CD4-positive, alpha-beta T cell treated with Interferon alpha-2 for 1 hour (primary cell): ENCODE measurements around the gene KLHL5.
"Not testable (repeated sequence)": the region's sequence is repeated elsewhere in the genome, so short reads cannot be mapped to it uniquely, and the experiment has no call there.

Experiments
- DNase-seq, 2 donors: peaks; one replicate each; pipeline ENCODE4 v3.0.0-alpha.2; 2020 to 2022

The KLHL5 gene, protein sequence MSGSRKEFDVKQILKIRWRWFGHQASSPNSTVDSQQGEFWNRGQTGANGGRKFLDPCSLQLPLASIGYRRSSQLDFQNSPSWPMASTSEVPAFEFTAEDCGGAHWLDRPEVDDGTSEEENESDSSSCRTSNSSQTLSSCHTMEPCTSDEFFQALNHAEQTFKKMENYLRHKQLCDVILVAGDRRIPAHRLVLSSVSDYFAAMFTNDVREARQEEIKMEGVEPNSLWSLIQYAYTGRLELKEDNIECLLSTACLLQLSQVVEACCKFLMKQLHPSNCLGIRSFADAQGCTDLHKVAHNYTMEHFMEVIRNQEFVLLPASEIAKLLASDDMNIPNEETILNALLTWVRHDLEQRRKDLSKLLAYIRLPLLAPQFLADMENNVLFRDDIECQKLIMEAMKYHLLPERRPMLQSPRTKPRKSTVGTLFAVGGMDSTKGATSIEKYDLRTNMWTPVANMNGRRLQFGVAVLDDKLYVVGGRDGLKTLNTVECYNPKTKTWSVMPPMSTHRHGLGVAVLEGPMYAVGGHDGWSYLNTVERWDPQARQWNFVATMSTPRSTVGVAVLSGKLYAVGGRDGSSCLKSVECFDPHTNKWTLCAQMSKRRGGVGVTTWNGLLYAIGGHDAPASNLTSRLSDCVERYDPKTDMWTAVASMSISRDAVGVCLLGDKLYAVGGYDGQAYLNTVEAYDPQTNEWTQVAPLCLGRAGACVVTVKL

DNA sequence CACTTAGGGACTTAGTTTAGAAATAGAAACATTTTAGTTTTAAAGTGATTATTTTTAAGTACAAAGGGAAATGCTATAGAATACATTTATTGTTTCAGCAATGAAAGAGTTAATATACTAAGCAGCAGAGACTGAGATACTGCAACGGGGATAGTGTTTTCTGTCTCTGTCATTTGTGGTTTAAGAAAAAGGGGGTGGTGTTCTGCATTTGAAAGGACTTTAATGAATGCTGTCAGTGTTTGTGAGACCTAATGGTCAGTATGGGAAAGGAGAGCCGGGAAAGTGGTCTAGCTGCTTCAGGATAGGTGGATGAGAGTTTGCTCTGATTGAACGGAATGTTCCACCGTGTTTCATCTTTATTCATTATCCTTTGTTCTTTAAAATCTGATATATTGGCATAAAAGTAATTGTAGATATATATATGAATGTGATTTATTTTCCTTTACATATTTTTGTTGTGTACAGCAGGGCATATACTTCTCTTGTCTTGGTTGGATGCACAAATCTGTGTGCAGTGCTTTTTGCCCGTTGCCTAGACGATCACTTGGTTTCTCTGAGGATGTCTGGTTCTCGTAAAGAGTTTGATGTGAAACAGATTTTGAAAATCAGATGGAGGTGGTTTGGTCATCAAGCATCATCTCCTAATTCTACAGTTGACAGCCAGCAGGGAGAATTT lies at the start of gene KLHL5:
Gene KLHL5, plus strand, starts transcription at position 139 of the 676 bp plus-strand sequence. Its CDS starts 421 bp downstream, at position 560.
- DNase-seq: no peak

DNA sequence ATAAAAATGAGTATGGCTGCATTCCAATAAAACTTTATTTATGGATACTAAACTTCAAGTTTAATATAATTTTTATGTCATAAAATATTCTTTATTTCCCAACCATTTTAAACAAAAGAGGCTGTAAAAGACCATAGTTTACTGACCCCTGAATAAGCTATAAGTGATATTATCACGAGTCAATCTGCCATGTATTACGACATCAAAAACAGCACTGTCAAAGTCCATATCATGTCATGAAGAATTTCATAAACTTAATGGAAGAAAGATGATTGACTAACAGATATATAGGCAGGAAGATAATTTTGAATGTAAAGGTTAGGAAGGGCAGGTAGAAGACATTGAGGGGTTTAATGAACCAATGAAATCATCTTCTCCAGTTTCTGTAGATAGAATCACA lies 48.0 kb upstream of the KLHL5 start:
- DNase-seq: no peak

DNA sequence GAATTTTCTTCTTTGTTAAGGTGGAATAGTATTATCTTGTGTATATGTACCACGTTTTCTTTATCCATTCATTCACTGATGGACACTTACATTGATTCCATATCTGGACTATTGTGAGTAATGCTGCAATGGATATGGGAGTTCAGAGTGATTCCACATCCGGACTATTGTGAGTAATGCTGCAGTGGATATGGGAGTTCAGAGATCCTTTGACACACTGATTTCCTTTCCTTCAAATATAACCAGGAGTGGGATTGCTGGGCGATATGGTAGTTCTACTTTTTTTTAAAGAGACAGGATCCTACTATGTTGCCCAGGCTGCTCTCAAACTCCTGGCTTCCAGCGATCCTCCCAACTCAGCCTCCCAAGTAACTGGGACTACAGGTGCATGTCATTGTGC lies 41.9 kb upstream of the KLHL5 start:
- DNase-seq: no peak

DNA sequence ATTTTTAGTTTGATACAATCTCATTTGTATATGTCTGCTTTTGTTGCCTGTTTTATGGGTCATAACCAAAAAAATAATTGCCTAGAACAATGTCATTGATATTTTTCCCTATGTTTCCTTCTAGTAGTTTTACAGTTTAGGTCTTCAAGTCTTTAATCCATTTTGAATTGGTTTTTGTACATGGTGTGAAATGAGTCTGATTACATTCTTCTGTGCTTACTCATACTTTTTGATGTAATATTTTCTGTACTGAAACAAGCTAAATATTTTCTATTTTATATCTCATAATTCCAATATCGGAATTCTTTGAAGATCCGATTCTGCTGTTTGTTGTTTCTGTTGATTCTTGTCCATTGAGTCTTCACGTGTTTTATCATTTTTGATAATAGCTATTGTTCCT lies 40.4 kb upstream of the KLHL5 start:
- no peak for DNase-seq

DNA sequence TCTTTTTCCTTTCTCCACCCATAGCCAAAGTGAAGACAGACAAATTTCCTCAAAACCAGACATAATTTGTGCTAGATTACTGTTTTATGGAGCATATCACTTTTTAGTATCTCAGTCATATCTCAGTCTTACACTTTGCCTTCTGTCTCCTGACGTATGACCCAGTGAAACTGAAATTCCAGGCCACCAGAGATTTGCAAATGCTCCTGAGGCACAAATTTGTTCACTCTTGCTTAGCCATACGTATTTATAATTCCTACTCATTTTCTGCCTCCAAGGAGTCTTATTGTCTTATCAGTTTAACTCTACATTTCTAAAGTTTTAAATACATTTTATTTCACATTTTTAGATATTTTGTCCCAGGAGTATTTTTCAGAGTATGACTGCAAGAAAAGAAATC lies 39.8 kb upstream of the KLHL5 start:
- DNase-seq: no peak

DNA sequence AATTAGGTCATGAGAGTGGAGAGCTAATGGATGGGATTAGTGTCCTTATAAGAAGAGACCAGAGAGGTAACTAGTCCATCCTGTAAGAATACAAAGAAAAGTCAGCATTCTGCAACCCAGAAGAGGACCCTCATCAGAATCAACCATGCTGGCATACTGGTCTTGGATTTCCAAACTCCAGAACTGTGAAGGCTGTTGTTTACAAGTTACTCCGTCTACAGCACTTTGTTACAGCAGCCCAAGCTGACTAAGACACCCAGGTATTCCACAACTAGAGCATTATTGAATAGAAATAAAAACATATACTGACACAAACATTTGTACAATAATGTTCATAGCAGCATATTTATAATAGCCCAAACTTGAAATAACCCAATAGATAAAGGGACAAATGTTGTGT lies 39.0 kb upstream of the KLHL5 start:
- DNase-seq: no peak

DNA sequence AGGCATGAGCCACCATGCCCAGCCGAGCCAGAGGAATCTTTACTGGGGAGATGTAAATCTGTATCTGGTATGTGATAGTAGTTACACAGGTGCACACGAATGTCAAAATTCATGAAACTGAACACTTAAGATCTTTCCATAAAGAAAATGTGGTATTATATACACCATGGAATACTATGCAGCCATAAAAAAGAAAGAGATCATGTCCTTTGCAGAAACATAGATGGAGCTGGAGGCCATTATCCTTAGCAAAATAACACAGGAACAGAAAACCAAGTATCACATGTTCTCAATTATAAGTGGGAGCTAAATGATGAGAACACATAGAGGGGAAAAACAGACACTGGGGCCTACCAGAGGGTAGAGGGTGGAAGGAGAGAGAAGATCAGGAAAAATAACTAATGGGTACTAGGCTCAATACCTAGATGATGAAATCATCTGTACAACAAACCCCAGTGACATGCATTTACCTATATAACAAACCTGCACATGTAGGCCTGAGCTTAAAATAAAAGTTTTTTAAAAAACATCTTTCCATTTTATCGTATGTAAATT lies 37.6 kb upstream of the KLHL5 start:
- DNase-seq: no peak

DNA sequence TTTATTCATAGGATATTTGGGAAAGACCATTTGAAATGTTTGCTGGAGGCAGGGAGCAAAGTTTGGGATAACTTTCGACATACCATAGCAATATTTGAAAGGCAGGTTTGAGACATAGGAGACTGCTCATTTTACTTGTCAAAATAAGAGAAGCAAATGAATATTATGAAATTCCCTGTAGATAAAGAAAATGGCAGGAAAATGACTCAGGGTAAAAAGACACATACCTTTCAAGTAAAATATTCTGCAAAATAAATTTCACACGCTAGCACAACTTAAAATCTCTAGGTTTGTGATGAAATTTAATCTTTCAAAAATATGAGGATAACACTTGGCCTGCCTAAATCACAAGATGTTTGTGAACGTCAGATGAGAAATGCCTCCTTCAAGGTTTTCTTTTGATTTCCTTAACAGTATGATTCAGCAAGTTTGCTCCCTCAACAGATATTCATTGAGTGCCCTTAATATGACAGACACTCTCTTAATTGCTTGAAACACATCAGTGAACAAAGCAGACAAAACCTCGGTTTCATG lies 36.4 kb upstream of the KLHL5 start:
- no peak for DNase-seq

DNA sequence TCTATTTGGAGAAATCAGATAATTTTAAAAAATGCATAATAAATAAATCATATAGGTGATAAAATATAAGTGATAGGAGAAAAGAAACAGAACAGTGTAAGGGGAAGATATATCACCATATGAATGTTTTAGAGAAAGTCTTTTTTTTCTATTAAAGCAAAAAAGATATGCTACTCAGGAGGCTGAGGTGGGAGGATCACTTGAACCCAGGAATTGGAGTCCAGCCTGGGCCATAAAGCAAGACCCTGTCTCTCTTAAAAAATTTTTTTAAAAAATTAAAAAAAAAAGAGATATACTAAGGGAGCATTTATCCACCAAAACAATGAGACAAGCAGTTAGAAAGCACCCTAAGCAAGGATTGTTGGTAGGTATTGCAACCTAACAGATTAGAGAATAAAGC lies 35.9 kb upstream of the KLHL5 start:
- no peak for DNase-seq

DNA sequence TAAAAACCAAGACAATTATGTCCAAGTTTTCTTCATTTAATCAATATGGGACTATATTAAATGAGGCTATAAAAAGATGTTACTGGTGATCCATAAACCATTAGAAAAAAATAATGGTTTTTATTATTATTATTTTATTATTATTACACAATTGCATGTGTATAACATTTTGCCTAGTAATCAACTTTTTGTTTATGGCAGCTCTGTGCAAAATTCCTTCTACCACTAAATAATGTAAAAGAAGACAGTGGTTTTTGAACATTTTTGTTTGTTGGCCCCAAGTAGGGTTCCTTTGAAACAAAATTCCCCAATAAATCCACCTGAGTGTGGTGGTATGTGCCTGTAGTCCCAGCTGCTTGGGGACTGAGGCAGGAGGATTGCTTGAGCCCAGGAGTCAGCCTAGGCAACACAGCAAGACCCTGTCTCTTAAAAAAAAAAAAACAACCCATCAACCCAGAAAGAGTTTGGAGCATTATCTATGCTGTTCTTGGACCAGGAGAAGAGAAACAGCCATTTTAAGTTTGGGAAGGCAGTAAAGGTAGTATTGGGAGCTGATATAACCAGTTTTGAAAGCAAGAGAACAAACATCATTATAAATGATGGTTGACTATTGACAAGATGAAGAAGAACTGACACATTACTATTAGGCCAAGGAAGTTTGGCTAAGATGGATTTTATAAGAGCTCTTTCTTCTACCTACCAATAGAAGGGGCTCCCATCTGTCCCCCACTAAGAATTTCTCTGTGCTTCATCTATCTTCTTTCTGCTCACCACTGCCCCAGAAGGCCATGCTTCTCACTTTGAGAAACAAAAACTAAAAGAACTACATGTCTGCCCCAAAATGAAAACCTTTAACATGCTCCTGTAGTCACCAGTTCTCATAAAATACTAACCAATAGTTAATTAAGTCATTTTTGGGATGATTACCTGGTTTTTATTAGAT lies 32.0 kb upstream of the KLHL5 start:
- peak in 1 of 2 donors; percentile 59 for DNase-seq

DNA sequence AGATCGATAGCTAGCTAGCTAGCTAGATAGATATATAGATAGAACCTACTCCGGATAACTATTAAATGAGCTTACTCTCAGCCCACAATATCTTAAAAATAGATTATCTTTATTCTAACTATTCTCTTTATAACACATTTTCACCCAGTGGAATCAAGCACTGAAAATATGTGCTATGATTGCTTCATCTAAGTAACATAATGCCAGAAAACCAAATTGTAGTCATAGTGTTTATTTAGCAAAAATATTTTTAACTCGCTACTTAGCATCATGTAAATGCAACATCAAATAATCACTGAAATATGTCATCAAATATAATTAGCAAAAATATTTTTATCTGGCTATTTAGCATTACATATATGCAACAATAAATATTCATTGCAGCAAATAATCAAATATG lies 31.3 kb upstream of the KLHL5 start:
- DNase-seq: no peak

DNA sequence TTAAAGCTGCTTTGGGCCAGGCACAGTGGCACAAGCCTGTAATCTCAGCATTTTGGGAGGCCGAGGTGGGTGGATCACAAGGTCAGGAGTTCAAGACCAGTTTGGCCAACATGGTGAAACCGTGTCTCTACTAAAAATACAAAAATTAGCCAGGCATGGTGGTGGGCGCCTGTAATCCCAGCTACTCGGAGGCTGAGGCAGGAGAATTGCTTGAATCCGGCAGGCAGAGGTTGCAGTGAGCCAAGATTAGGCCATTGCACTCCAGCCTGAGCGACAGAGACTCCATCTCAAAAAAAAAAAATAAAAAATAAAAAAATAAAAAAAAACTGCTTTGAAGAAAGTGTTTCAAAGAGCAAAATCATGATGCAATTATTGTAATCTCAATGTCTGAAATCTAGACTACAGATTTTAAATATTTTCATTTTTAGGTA lies 30.4 kb upstream of the KLHL5 start:
- DNase-seq: not testable (repeated sequence)

DNA sequence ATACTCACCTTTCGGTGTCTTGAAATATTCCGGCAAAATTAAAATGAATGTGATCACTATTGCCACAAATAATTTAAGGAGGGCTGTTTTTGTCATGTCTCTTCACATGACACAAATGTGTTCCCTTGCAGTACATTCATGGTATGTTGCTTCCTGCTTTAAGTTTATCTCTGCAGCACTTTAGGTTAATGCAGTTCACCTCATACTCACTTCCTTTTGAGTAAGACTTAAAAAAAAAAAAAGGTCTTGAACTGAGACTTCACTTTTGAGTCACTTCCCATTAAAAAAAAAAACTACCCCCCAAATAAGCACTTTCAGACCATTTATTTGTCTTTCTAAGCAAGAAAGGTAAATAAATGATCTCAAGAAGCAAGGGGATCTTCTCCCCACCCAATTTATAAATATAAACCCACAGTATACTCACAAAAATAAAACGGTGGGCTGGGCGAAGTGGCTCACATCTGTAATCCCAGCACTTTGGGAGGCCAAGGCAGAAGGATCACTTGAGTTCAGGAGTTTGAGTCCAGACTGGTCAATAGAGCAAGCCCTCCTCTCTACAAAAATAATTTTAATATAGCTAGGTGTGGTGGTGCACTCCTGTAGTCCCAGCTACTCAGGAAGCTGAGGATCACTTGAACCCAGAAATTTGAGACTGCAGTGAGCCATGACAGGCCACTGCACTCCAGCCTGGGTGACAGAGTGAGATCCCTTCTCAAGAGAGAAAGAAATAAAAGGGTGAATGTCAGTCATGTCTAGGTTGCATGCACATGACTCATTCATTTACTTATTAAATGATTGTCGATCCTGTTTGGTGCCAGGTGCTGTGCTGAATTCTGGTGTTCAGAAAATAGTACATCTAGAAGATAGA lies 29.6 kb upstream of the KLHL5 start, which contains the start of gene TMEM156:
Gene TMEM156, minus strand, starts transcription at position 192 of the 868 bp plus-strand sequence. Its CDS starts 96 bp downstream, at position 96.
- DNase-seq: peak in 1 of 2 donors; percentile 80

DNA sequence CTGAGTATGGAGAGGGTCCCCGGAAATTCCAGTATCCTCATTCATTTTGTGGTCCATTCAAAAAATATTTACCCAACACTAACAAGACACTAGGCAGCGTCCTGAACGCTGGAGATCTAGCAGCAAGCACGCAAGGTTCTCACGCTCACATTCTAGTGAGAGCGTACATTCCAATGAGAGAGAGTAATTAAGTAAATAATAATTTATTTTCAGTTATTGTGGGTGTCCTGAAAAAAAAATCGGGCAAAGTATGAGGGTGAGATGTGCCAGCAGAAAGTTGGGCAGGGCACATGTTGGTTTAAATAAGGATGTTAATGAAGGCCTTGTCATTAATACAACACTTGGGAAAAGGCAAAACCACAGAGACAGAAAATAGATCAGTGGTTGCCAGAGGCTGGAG lies 25.9 kb upstream of the KLHL5 start:
- DNase-seq: no peak

DNA sequence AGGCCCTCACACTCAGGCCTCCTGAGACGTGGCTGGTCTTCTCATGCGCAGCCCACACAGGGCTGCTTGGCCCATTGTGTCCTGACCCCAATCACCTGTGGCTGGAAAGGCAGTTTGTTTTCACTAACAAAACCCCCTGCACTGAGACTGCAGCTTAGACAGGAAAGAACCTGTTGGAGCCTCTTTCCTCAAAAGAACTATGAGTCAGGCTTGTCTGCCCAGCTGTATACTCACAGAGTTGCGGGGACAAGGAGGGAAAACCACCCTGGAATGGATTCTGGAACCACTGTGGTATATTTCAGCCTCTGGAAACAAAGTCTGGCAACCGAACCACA lies 24.6 kb upstream of the KLHL5 start:
- no peak for DNase-seq

DNA sequence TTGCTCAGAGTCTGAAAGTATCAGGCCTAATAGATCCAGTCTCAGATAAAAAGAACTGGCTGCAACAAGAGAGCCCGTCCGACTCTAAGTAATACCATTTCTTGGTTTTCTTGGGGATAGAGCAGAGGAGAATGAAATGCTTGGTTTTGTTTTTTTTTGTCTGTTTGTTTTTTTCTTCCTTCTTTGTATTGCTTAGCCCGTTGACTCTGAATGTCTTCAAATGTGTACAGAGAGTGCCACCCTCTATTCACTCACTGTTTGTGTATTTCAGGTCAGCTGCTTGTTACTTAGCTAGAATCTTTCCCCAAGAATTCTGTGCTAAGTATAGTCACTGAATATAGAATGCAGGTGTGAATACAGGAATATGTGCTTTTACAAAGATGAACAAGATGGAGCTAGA lies 24.1 kb upstream of the KLHL5 start:
- DNase-seq: no peak

DNA sequence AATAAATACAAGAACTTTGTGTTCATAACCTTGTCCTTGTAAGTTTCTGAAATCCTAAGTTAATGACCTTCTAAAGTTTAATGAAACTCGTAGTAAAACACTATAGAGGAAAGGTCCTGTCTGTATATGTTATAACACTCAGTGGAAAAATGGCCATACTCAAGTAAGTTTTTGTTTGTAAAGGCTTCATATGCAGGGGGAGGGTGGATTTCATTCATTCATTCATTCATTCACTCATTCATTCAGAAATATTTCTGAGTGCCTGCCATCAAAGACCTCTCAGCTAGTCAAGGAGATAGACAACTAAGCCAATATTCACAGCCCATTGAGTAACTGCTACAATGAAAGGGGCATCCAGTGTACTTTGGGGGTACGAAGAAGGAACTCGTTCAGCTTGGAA lies 22.9 kb upstream of the KLHL5 start:
- DNase-seq: no peak

DNA sequence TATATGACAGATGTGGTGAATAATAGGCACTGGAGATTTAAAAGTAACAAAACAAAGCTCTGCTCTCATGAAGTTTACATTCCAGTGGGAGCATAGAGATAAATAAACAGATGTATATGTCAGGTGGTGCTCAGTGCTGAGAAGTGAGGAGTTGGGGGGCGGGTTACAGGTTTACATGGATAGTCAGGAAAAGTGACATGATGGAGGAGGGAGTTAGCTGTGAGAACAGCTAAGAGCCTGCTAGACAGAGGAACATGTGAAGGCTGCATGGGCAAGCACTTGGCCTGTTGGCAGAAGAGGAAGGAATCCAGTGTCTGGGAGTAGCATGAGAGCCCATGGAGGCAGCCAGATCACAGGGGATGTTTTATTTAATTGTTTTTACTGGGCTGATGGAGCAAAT lies 19.7 kb upstream of the KLHL5 start:
- DNase-seq: no peak

DNA sequence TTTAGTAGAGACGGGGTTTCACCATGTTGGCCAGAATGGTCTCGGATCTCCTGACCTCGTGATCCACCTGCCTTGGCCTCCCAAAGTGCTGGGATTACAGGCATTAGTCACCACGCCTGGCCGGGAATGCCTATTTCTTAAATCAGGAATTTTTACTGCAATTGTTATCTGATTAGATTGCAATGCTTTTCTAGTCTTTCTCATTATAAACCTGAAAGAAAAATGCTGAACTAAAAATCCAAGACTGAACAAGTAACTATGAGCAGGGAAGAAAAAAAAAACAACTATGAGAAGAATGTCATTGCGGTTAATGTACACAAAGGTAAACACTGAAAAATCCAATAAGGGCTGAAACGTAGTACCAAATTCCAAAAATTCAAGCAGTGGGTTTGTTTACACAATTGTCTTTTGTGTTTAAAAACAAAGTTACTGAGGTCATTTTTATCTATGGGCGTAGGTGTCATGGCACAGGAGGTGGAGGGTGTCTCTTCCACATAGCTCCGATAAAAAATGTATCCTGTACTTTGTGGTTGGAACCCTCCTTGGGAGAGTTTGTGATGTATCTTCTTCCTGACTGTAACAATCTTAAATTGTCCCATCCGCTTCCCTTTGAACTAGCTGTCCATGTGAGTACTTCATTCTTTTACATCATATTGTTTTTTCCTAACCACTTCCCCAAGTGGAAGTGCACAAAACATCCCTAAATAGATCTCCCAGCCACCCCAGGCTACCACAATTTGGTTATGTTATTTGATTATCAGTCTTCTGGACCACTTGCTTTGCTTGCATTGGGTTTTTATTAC lies 18.8 kb upstream of the KLHL5 start:
- DNase-seq: no peak

DNA sequence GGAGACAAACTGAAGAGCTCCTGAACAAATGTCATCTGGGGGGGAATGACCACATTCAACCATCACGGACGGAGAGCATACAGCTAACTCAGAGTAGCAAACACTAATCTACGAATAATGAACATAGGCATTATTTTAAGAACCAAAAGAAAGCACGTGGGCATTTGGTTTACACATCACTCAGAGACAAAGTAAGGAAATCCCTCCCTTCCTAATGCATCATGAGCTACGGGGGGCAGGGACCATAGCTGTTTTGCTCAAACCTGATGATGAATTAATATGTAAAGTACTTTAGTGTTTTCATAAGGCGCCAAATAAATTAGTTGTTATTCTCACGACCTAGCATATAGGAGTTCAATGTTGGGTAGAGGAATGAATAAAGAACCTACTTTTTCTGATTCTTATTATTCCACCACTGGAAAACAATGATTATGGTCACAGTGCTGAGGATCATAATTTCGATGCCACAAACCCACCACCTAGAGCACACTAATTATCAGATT lies 18.1 kb upstream of the KLHL5 start:
- peak; percentile 33 to 51 for DNase-seq
